Stimulated activated CD4-positive, alpha-beta T cell treated with anti-CD3 and anti-CD28 coated beads, Interleukin-4, amount 100 ng/mL, for 4 hours (primary cell): Measurements from ENCODE around the gene DDX39B.

Experiments used
- DNase-seq, 2 experiments: peaks; one replicate each; pipeline ENCODE4 v3.0.0-alpha.2; 2020

DDX39B gene

GRCh38 chr6:31575335-31575901 is 33.6 kb upstream of the DDX39B start, which contains the start of gene TNF:
Gene TNF (plus strand): TSS chr6:31575565. CDS start chr6:31575742, 177 bp downstream.
- peak; percentile 77 to 90 for DNase-seq

GRCh38 chr6:31574106-31575061 is 32.6 kb upstream of the DDX39B start:
- DNase-seq: peak; percentile 46 to 58

- no peak for DNase-seq
Measured at GRCh38 chr6:31573239-31574105, 31.7 kb upstream of the DDX39B start.

- DNase-seq: peak; percentile 76 to 82
Measured at GRCh38 chr6:31572041-31572911, 30.5 kb upstream of the DDX39B start, which contains the start of gene LTA. Gene LTA (plus strand): TSS chr6:31572289. CDS start chr6:31572743, 454 bp downstream.

- DNase-seq: no peak
Measured at GRCh38 chr6:31569861-31570536, 28.2 kb upstream of the DDX39B start.

GRCh38 chr6:31568537-31568961 is 26.7 kb upstream of the DDX39B start:
- peak; percentile 53 to 77 for DNase-seq

GRCh38 chr6:31567531-31568370 is 25.9 kb upstream of the DDX39B start:
- peak in 1 of 2 experiments; percentile 39 for DNase-seq

- DNase-seq: no peak
Measured at GRCh38 chr6:31560697-31561058, 18.9 kb upstream of the DDX39B start.

GRCh38 chr6:31559958-31560696 is 18.3 kb upstream of the DDX39B start:
- DNase-seq: peak in 1 of 2 experiments; percentile 55

- no peak for DNase-seq
Measured at GRCh38 chr6:31559606-31559957, 17.8 kb upstream of the DDX39B start.

- peak; percentile 69 to 85 for DNase-seq
Measured at GRCh38 chr6:31558631-31559500, 17.1 kb upstream of the DDX39B start.

GRCh38 chr6:31558318-31558625 is 16.5 kb upstream of the DDX39B start:
- no peak for DNase-seq

- DNase-seq: no peak
Measured at GRCh38 chr6:31557443-31558317, 15.9 kb upstream of the DDX39B start.

GRCh38 chr6:31556307-31556706 is 14.5 kb upstream of the DDX39B start:
- DNase-seq: no peak

GRCh38 chr6:31551371-31551770 is 9.6 kb upstream of the DDX39B start:
- DNase-seq: peak; percentile 53 to 61

- DNase-seq: no peak
Measured at GRCh38 chr6:31548544-31548873, 6.7 kb upstream of the DDX39B start.

GRCh38 chr6:31547727-31548543 is 6.1 kb upstream of the DDX39B start:
- DNase-seq: no peak
